OCI-LY1 (cell line): ENCODE measurements around the gene DDIT4.

Experiments used
- H2AFZ ChIP-seq: fragments of 200-600 bp; sonication (generic), shearing (Covaris generic); 2 replicates; pipeline ENCODE4 v1.6.0; 2014; ENCODE audit warnings: antibody characterized with exemption, mild to moderate bottlenecking, low read length
- H3F3A ChIP-seq: fragments of 200-600 bp; sonication (generic), shearing (Covaris generic); 2 replicates; pipeline ENCODE4 v1.6.0; 2014; ENCODE audit warnings: mild to moderate bottlenecking, antibody characterized with exemption, low read length, moderate library complexity; ENCODE audit not compliant: insufficient read depth
- H3K27ac ChIP-seq: fragments of 200-600 bp; sonication (generic); 2 replicates; pipeline ENCODE4 v1.5.1; 2014; ENCODE audit warnings: low read length, mixed run types, mild to moderate bottlenecking, low read depth; ENCODE audit not compliant: poor library complexity, severe bottlenecking
- H3K27me3 ChIP-seq: fragments of 200-600 bp; sonication (generic); 2 replicates; pipeline ENCODE4 v1.6.0; 2014; ENCODE audit warnings: antibody characterized with exemption, mild to moderate bottlenecking, low read length, moderate library complexity; ENCODE audit not compliant: insufficient read depth
- H3K36me3 ChIP-seq: fragments of 200-600 bp; sonication (generic); 2 replicates; pipeline ENCODE4 v1.6.1; 2014; ENCODE audit warnings: mild to moderate bottlenecking, antibody characterized with exemption, low read length, moderate library complexity, mixed read lengths; ENCODE audit not compliant: insufficient read depth
- H3K4me1 ChIP-seq: fragments of 200-600 bp; sonication (generic); 2 replicates; pipeline ENCODE4 v1.5.1; 2014; ENCODE audit warnings: mild to moderate bottlenecking, low read length, moderate library complexity; ENCODE audit not compliant: insufficient read depth, severe bottlenecking
- H3K4me2 ChIP-seq: fragments of 200-600 bp; sonication (generic), shearing (Covaris generic); 2 replicates; pipeline ENCODE4 v1.6.1; 2014; ENCODE audit warnings: low read length
- H3K4me3 ChIP-seq: fragments of 200-600 bp; sonication (generic); 2 replicates; pipeline ENCODE4 v1.5.1; 2014; ENCODE audit warnings: low read length, low read depth, mild to moderate bottlenecking, mixed read lengths; ENCODE audit not compliant: poor library complexity, severe bottlenecking
- H3K79me2 ChIP-seq: fragments of 200-600 bp; shearing (Covaris generic); 2 replicates; pipeline ENCODE4 v1.6.1; 2016; ENCODE audit warnings: mixed run types, low read length, mixed read lengths; ENCODE audit not compliant: insufficient read depth
- H3K9ac ChIP-seq: fragments of 200-600 bp; sonication (generic), shearing (Covaris generic); 2 replicates; pipeline ENCODE4 v1.6.1; 2014; ENCODE audit warnings: mild to moderate bottlenecking, low read length, mixed read lengths
- H3K9me2 ChIP-seq: fragments of 200-600 bp; sonication (generic), shearing (Covaris generic); 2 replicates; pipeline ENCODE4 v1.6.1; 2014; ENCODE audit warnings: low read depth, mild to moderate bottlenecking, low read length, mixed read lengths
- H3K9me3 ChIP-seq: fragments of 200-600 bp; shearing (Covaris generic); 2 replicates; pipeline ENCODE4 v1.6.1; 2014; ENCODE audit warnings: low read length, mixed read lengths
- H4K20me1 ChIP-seq: fragments of 200-600 bp; sonication (generic), shearing (Covaris generic); 2 replicates; pipeline ENCODE4 v1.6.0; 2016; ENCODE audit warnings: mild to moderate bottlenecking, low read length; ENCODE audit not compliant: insufficient read depth
- EZH2 ChIP-seq: fragments of 200-600 bp; sonication (generic), shearing (Covaris generic); IDR thresholded peaks from 2 replicates; pipeline ENCODE4 v1.8.0; 2017; ENCODE audit warnings: borderline replicate concordance, mixed run types, mild to moderate bottlenecking, antibody characterized with exemption, low read length, moderate library complexity, mixed read lengths
- TF ChIP-seq, protein P1 (sequence below): fragments of 200-600 bp; sonication (generic), shearing (Covaris generic); IDR thresholded peaks from 2 replicates; pipeline ENCODE4 v1.5.1; 2017; ENCODE audit warnings: mild to moderate bottlenecking, antibody characterized with exemption, low read length, moderate library complexity, mixed read lengths

DDIT4 gene

GRCh38 chr10:72297805-72298591 is 24.3 kb downstream of the DDIT4 start:
- Histone ChIP-seq H3K27me3 (no peaks in the 10 kb centered on the region), H3K27ac (peak overlapping the region; percentile 91), H3K9me2 (no peaks in the 10 kb centered on the region), H3K4me2 (peak overlapping the region; percentile 99), H3K4me1 (peaks cover 46% of the 10 kb centered on the region), H3K4me3 (peak overlapping the region; percentile 76), H3K9me3 (no peaks in the 10 kb centered on the region), H3K9ac (peak overlapping the region; percentile 83), H2AFZ (no peak overlapping the region), H4K20me1 (no peaks in the 10 kb centered on the region), H3K36me3 (no peaks in the 10 kb centered on the region), H3F3A (0 out of 2 replicates have a peak, but pooled peaks cover 4% of the 10 kb centered on the region), H3K79me2 (no peaks in the 10 kb centered on the region)
- TF ChIP-seq, protein P1, sequence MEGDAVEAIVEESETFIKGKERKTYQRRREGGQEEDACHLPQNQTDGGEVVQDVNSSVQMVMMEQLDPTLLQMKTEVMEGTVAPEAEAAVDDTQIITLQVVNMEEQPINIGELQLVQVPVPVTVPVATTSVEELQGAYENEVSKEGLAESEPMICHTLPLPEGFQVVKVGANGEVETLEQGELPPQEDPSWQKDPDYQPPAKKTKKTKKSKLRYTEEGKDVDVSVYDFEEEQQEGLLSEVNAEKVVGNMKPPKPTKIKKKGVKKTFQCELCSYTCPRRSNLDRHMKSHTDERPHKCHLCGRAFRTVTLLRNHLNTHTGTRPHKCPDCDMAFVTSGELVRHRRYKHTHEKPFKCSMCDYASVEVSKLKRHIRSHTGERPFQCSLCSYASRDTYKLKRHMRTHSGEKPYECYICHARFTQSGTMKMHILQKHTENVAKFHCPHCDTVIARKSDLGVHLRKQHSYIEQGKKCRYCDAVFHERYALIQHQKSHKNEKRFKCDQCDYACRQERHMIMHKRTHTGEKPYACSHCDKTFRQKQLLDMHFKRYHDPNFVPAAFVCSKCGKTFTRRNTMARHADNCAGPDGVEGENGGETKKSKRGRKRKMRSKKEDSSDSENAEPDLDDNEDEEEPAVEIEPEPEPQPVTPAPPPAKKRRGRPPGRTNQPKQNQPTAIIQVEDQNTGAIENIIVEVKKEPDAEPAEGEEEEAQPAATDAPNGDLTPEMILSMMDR: no peak
- TF ChIP-seq EZH2: no peak

GRCh38 chr10:72298592-72299519 is 25.1 kb downstream of the DDIT4 start:
- Histone ChIP-seq H3K9me3 (no peaks in the 10 kb centered on the region), H3K9me2 (no peaks in the 10 kb centered on the region), H3K9ac (peak overlapping the region; percentile 29; the same call in 1 of the 2 replicates), H3K4me3 (no peak overlapping the region), H3K27ac (peak overlapping the region; percentile 60), H3K36me3 (no peaks in the 10 kb centered on the region), H4K20me1 (no peaks in the 10 kb centered on the region), H3K27me3 (no peaks in the 10 kb centered on the region), H3K79me2 (no peaks in the 10 kb centered on the region), H3K4me2 (peak overlapping the region; percentile 99; the same call in 1 of the 2 replicates), H3F3A (0 out of 2 replicates have a peak, but pooled peaks cover 4% of the 10 kb centered on the region), H2AFZ (no peak overlapping the region), H3K4me1 (peaks cover 55% of the 10 kb centered on the region)
- TF ChIP-seq EZH2: no peak
- TF ChIP-seq, protein P1: no peak

DNA sequence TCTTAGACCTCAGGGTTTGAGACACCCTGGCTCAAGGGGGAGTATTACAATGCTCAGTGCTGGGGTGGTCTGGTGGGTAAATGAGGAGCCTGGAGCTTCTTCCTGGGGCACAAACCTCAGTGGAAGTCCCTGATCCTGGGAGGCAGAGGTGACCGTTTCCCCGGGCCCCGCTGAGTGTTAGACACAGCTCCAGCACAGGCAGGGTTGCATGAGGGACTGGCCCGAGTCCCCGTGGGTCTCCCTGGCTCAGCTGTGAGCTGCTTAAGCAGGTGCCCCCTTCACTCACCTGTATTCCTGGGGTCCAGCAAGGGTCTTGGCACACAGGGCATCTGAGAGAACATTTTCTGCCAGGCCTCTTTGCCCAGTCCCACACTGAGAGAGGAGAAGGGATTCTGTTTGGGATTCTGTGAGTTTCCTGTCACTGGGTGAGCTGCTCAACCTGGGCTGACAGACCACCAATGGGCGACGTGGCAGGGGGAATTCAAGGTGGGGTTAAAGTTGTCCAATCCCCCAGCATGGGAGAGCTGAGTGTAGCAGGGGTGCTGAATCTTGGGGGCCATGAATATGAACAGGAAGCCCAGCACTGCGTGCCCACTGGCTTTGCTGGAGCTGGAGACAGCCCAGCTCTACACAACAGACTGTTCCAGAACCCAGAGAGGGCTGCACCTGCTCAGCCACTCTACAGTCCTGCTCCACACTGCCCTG is 29.9 kb downstream of the DDIT4 start:
- Histone ChIP-seq H3K4me1 (peaks cover 62% of the 10 kb centered on the region), H3F3A (peaks cover 14% of the 10 kb centered on the region; the same call in 1 of the 2 replicates), H3K27ac (peak overlapping the region; percentile 92), H3K9me2 (no peaks in the 10 kb centered on the region), H4K20me1 (no peaks in the 10 kb centered on the region), H3K4me2 (peak overlapping the region; percentile 5; the same call in 1 of the 2 replicates), H3K79me2 (no peaks in the 10 kb centered on the region), H3K36me3 (no peaks in the 10 kb centered on the region), H3K9ac (peak overlapping the region; percentile 20; the same call in 1 of the 2 replicates), H3K27me3 (no peaks in the 10 kb centered on the region), H2AFZ (no peak overlapping the region), H3K9me3 (no peaks in the 10 kb centered on the region), H3K4me3 (peak overlapping the region; percentile 45)
- TF ChIP-seq, protein P1: no peak
- no peak for TF ChIP-seq EZH2
